Loucy (cell line): ENCODE data around the gene AUH.

Experiments used
- H2AFZ ChIP-seq: fragments of 200-600 bp; sonication (generic); 2 replicates; pipeline ENCODE4 v1.6.0; 2016; ENCODE audit warnings: antibody characterized with exemption, mild to moderate bottlenecking, low read length, moderate library complexity
- H3F3A ChIP-seq: fragments of 200-600 bp; 2 replicates; pipeline ENCODE4 v1.6.0; 2016; ENCODE audit warnings: antibody characterized with exemption, low read depth, mild to moderate bottlenecking
- H3K27me3 ChIP-seq: fragments of 200-600 bp; sonication (generic); 2 replicates; pipeline ENCODE4 v1.6.1; 2014; ENCODE audit warnings: low read length, mild to moderate bottlenecking; ENCODE audit not compliant: insufficient read depth, poor library complexity, severe bottlenecking
- H3K36me3 ChIP-seq: fragments of 200-600 bp; sonication (generic); 2 replicates; pipeline ENCODE4 v1.6.1; 2016; ENCODE audit warnings: low read length; ENCODE audit not compliant: insufficient read depth
- H3K4me1 ChIP-seq: fragments of 200-600 bp; sonication (generic); 2 replicates; pipeline ENCODE4 v1.5.1; 2014; ENCODE audit warnings: low read length, mild to moderate bottlenecking; ENCODE audit not compliant: insufficient read depth, poor library complexity, severe bottlenecking
- H3K4me2 ChIP-seq: fragments of 200-600 bp; sonication (generic); 2 replicates; pipeline ENCODE4 v1.6.0; 2014; ENCODE audit warnings: antibody characterized with exemption, low read length, low read depth, mild to moderate bottlenecking; ENCODE audit not compliant: poor library complexity, severe bottlenecking
- H3K4me3 ChIP-seq: fragments of 200-600 bp; sonication (generic); 2 replicates; pipeline ENCODE4 v1.5.1; 2014; ENCODE audit warnings: low read length, mild to moderate bottlenecking, mixed read lengths; ENCODE audit not compliant: poor library complexity, severe bottlenecking
- H3K79me2 ChIP-seq: fragments of 200-600 bp; sonication (generic); 2 replicates; pipeline ENCODE4 v1.6.1; 2014; ENCODE audit warnings: low read length; ENCODE audit not compliant: insufficient read depth
- H3K9ac ChIP-seq: fragments of 200-600 bp; sonication (generic); 2 replicates; pipeline ENCODE4 v1.6.0; 2014; ENCODE audit warnings: mild to moderate bottlenecking, low read depth, low read length, moderate library complexity; ENCODE audit not compliant: poor library complexity, severe bottlenecking
- H3K9me2 ChIP-seq: fragments of 200-600 bp; sonication (generic); replicated peaks from 2 replicates; pipeline ENCODE4 v1.6.1; 2016; ENCODE audit warnings: low read depth, low read length, mixed read lengths
- H3K9me3 ChIP-seq: fragments of 200-600 bp; sonication (generic); 2 replicates; pipeline ENCODE4 v1.6.1; 2014; ENCODE audit warnings: mild to moderate bottlenecking, antibody characterized with exemption, low read length, low read depth; ENCODE audit not compliant: insufficient read depth
- H4K20me1 ChIP-seq: fragments of 200-600 bp; sonication (generic); 2 replicates; pipeline ENCODE4 v1.6.0; 2014; ENCODE audit warnings: antibody characterized with exemption, low read length, mild to moderate bottlenecking; ENCODE audit not compliant: insufficient read depth, poor library complexity, severe bottlenecking
- CTCF ChIP-seq: fragments of 200-600 bp; sonication (generic); conservative IDR thresholded peaks from 2 replicates; pipeline ENCODE4 v1.5.1; 2014; ENCODE audit warnings: mild to moderate bottlenecking, antibody characterized with exemption, low read length
- EZH2phosphoT487 ChIP-seq: fragments of 200-600 bp; IDR thresholded peaks from 2 replicates; pipeline ENCODE4 v1.6.1; 2018; ENCODE audit warnings: antibody characterized with exemption, mild to moderate bottlenecking, moderate library complexity, borderline replicate concordance

The AUH gene

DNA sequence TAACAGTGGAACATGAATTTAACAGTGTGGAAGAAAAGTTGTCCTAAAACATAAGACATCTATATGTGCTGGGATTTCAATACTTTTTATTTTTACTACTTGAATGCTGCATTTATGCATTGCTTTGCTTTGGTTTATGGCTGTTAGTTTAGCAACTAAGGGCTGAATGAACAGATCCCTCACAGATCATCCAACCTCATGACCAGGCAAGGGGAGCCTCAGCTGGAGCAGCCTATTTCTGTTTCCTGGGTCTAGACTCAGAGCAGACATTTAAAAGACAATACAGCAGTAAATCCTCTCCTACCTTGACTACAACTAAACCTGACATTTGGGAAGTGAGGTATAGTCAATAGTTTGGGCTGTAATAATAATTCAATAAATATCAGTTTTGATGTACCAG lies 163.3 kb downstream of the AUH start:
- Histone ChIP-seq H3K79me2 (peaks cover 14% of the 10 kb centered on the region), H3K4me1 (peaks cover 40% of the 10 kb centered on the region), H3K9me2 (no peaks in the 10 kb centered on the region), H3K27me3 (no peaks in the 10 kb centered on the region), H3F3A (peaks cover 6% of the 10 kb centered on the region; the same call in 1 of the 2 replicates), H3K36me3 (no peaks in the 10 kb centered on the region; the same call in 1 of the 2 replicates), H4K20me1 (no peaks in the 10 kb centered on the region), H2AFZ (no peak overlapping the region), H3K4me2 (no peak overlapping the region), H3K4me3 (no peak overlapping the region), H3K9ac (no peak overlapping the region), H3K9me3 (peaks cover 18% of the 10 kb centered on the region; the same call in 1 of the 2 replicates)
- no peak for TF ChIP-seq CTCF
- TF ChIP-seq EZH2phosphoT487: no peak

DNA sequence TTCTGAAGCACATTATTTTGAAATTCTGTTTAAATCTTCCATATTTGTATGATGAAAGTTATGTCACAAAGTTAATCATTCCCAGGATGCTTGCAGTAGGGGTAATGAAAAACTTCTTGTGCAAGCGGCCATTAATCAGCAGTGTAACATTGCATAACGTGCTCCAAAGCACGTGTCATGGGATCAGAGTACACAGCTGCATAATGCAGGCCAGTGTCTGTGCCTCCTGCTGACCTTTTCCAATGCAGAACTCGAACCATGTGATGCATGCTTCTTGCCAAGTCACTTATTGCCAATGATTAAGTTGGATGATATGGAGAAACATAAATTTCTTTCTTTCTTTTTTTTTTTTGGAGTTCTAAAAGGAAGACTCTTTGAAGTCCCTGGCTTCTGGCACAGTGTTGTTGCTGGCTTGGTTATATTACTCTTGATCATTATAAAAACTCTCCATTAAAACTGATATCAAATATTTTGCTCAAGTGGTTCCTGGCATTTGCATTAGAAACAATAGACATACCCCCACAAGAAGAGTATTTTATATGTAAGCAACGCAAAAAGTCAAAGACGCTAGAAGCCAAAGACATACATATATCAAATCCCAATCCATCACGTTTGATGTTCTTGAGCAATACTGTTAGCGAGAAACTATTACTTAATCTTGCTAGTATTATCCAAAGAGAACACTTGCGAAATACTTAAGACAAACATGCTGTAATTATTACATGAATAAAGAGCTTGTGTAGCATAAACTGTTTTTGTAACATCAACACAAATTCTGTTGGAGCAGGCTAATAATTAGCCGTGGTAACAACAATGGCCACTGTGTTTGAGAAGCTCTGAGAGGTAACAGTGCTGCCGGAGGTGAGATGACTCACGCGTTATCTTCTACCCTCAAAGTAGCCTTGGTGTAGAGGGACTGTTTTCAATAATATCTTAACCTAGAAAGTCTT lies 164.2 kb downstream of the AUH start:
- Histone ChIP-seq H3K9me3 (peaks cover 12% of the 10 kb centered on the region; the same call in 1 of the 2 replicates), H4K20me1 (no peaks in the 10 kb centered on the region), H3K27me3 (no peaks in the 10 kb centered on the region), H3K9me2 (no peaks in the 10 kb centered on the region), H3K9ac (no peak overlapping the region), H3K36me3 (no peaks in the 10 kb centered on the region; the same call in 1 of the 2 replicates), H3K4me3 (no peak overlapping the region), H3F3A (peaks cover 13% of the 10 kb centered on the region; the same call in 1 of the 2 replicates), H3K4me1 (peaks cover 49% of the 10 kb centered on the region), H3K4me2 (no peak overlapping the region), H2AFZ (no peak overlapping the region), H3K79me2 (peaks cover 14% of the 10 kb centered on the region)
- TF ChIP-seq EZH2phosphoT487 (no peak), CTCF (no peak)

- peak overlapping the region; percentile 77 for H3K4me3 ChIP-seq
- H3K27me3 ChIP-seq: no peaks in the 10 kb centered on the region
- H3K9ac ChIP-seq: no peak overlapping the region
- peaks cover 20% of the 10 kb centered on the region for H3F3A ChIP-seq
- H3K36me3 ChIP-seq: no peaks in the 10 kb centered on the region; the same call in 1 of the 2 replicates
- H3K4me2 ChIP-seq: peak overlapping the region; percentile 82
- H3K9me2 ChIP-seq: no peaks in the 10 kb centered on the region
- no peak overlapping the region for H2AFZ ChIP-seq
- peaks cover 7% of the 10 kb centered on the region; the same call in 1 of the 2 replicates for H3K9me3 ChIP-seq
- H3K4me1 ChIP-seq: peaks cover 61% of the 10 kb centered on the region
- H4K20me1 ChIP-seq: no peaks in the 10 kb centered on the region
- TF ChIP-seq EZH2phosphoT487 (no peak), CTCF (no peak)
- H3K79me2 ChIP-seq: peaks cover 17% of the 10 kb centered on the region
Observed at GRCh38 chr9:91196103-91196950, 165.4 kb downstream of the AUH start.
